MM.1S (cell line): ENCODE data around the gene PCMT1.
"Not testable (repeated sequence)": the region's sequence is repeated elsewhere in the genome, so short reads cannot be mapped to it uniquely, and the experiment has no call there.

ENCODE experiments used
- DNase-seq: peaks from one replicate; pipeline ENCODE4 v3.0.0-alpha.2; 2015
- H2AFZ ChIP-seq: fragments of 300-600 bp; sonication (generic); 2 replicates; pipeline ENCODE4 v1.6.0; 2016; ENCODE audit warnings: antibody characterized with exemption, low read length
- H3F3A ChIP-seq: fragments of 300-600 bp; sonication (generic); 2 replicates; pipeline ENCODE4 v1.6.1; 2016; ENCODE audit warnings: mild to moderate bottlenecking, antibody characterized with exemption, low read length, moderate library complexity, mixed read lengths; ENCODE audit not compliant: insufficient read depth
- H3K27ac ChIP-seq: fragments of 300-600 bp; sonication (generic); 2 replicates; pipeline ENCODE4 v1.5.1; 2016; ENCODE audit warnings: mild to moderate bottlenecking, low read length
- H3K27me3 ChIP-seq: fragments of 300-600 bp; sonication (generic); replicated peaks from 2 replicates; pipeline ENCODE4 v1.6.0; 2016; ENCODE audit warnings: low read length; ENCODE audit not compliant: insufficient read depth
- H3K36me3 ChIP-seq: fragments of 300-600 bp; sonication (generic); replicated peaks from 2 replicates; pipeline ENCODE4 v1.6.1; 2016; ENCODE audit warnings: mild to moderate bottlenecking, low read length, mixed read lengths; ENCODE audit not compliant: insufficient read depth
- H3K4me1 ChIP-seq: fragments of 300-600 bp; sonication (generic); 2 replicates; pipeline ENCODE4 v1.6.1; 2016; ENCODE audit warnings: low read length, mixed read lengths
- H3K4me2 ChIP-seq: fragments of 300-600 bp; sonication (generic); 2 replicates; pipeline ENCODE4 v1.6.0; 2016; ENCODE audit warnings: low read depth, low read length
- H3K4me3 ChIP-seq: fragments of 300-600 bp; sonication (generic); 2 replicates; pipeline ENCODE4 v1.5.1; 2016; ENCODE audit warnings: low read length, mixed read lengths
- H3K79me2 ChIP-seq: fragments of 300-600 bp; sonication (generic); 2 replicates; pipeline ENCODE4 v1.6.1; 2016; ENCODE audit warnings: mixed run types, low read length, mixed read lengths
- H3K9ac ChIP-seq: fragments of 300-600 bp; sonication (generic); 2 replicates; pipeline ENCODE4 v1.6.1; 2016; ENCODE audit warnings: low read length, mixed read lengths
- H3K9me2 ChIP-seq: fragments of 300-600 bp; sonication (generic); replicated peaks from 2 replicates; pipeline ENCODE4 v1.6.1; 2016; ENCODE audit warnings: mild to moderate bottlenecking, low read length, mixed read lengths; ENCODE audit not compliant: insufficient read depth
- H3K9me3 ChIP-seq: fragments of 300-600 bp; sonication (generic); replicated peaks from 2 replicates; pipeline ENCODE4 v1.6.1; 2016; ENCODE audit warnings: mild to moderate bottlenecking, low read length, mixed read lengths; ENCODE audit not compliant: insufficient read depth
- H4K20me1 ChIP-seq: fragments of 300-600 bp; sonication (generic); 2 replicates; pipeline ENCODE4 v1.6.1; 2016; ENCODE audit warnings: mild to moderate bottlenecking, low read length, moderate library complexity, mixed read lengths; ENCODE audit not compliant: insufficient read depth
- EZH2 ChIP-seq: fragments of 300-600 bp; sonication (generic); optimal IDR thresholded peaks from 2 replicates; pipeline ENCODE3; 2017; ENCODE audit warnings: low read depth, mild to moderate bottlenecking, antibody characterized with exemption, low read length, mixed read lengths
- EZH2phosphoT487 ChIP-seq: fragments of 300-600 bp; sonication (generic); IDR thresholded peaks from 2 replicates; pipeline ENCODE4 v1.6.1; 2018; ENCODE audit warnings: antibody characterized with exemption, low read length
- TF ChIP-seq, protein P1 (sequence below): fragments of 300-600 bp; sonication (generic); IDR thresholded peaks from 2 replicates; pipeline ENCODE4 v1.5.1; 2016; ENCODE audit warnings: antibody characterized with exemption, low read length, mixed read lengths

Gene PCMT1

DNA sequence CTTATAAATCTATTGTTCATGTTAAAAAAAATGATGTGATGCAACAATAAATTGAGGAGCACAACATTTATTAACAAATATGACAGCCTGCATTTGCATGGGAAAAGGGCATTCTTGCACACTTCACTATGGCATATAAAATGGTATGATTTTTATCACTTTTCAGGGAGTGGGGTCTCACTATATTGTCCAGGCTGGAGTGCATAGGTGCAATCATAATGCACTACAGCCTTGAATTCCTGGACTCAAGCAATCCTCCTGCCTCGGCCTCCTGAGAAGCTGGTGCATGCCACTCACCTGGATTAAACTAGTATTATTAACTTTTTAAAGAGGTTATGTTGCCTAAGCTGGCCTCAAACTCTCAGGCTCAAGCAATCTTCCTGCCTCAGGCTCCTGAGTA is 14.6 kb upstream of the PCMT1 start:
- H3K4me1 ChIP-seq, result no peaks in the 10 kb centered on the region
- H3K9me2 ChIP-seq, result no peaks in the 10 kb centered on the region
- H3K4me3 ChIP-seq, result no peak overlapping the region
- TF ChIP-seq, protein P1, sequence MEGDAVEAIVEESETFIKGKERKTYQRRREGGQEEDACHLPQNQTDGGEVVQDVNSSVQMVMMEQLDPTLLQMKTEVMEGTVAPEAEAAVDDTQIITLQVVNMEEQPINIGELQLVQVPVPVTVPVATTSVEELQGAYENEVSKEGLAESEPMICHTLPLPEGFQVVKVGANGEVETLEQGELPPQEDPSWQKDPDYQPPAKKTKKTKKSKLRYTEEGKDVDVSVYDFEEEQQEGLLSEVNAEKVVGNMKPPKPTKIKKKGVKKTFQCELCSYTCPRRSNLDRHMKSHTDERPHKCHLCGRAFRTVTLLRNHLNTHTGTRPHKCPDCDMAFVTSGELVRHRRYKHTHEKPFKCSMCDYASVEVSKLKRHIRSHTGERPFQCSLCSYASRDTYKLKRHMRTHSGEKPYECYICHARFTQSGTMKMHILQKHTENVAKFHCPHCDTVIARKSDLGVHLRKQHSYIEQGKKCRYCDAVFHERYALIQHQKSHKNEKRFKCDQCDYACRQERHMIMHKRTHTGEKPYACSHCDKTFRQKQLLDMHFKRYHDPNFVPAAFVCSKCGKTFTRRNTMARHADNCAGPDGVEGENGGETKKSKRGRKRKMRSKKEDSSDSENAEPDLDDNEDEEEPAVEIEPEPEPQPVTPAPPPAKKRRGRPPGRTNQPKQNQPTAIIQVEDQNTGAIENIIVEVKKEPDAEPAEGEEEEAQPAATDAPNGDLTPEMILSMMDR, result no peak
- TF ChIP-seq EZH2phosphoT487, result no peak
- no peak for TF ChIP-seq EZH2
- H2AFZ ChIP-seq, result no peak overlapping the region
- no peak overlapping the region for H3K9ac ChIP-seq
- H3K4me2 ChIP-seq, result no peak overlapping the region
- H3K79me2 ChIP-seq, result no peaks in the 10 kb centered on the region
- no peaks in the 10 kb centered on the region for H3K36me3 ChIP-seq
- no peak overlapping the region for H3K27ac ChIP-seq
- no peaks in the 10 kb centered on the region for H3K27me3 ChIP-seq
- no peaks in the 10 kb centered on the region for H3F3A ChIP-seq
- DNase-seq, result no peak
- no peaks in the 10 kb centered on the region for H4K20me1 ChIP-seq
- no peaks in the 10 kb centered on the region for H3K9me3 ChIP-seq

DNA sequence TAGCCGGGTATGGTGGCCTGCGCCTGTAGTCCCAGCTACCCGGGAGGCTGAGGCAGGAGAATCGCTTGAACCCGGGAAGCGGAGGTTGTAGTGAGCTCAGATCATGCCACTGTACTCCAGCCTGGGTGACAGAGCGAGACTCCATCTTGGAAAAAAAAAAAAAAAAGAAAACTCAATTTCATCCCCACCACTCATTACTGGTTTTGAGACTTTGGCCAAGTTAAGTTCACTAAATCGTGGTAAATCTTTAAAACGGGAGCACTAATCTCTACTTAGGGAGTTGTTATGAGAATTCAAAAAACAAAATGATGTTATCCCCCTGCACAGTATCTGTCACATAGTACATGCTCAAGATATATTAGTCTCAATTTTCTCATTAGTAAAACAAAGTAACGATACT is 4.3 kb upstream of the PCMT1 start:
- peak overlapping the region; percentile 76 for H3K4me2 ChIP-seq
- not testable (repeated sequence) for DNase-seq, H3K9me2 ChIP-seq, H3F3A ChIP-seq, H3K9me3 ChIP-seq, H3K27ac ChIP-seq, H3K4me1 ChIP-seq, H2AFZ ChIP-seq, H3K36me3 ChIP-seq, H4K20me1 ChIP-seq, H3K27me3 ChIP-seq
- H3K79me2 ChIP-seq, result peaks cover 24% of the 10 kb centered on the region
- H3K9ac ChIP-seq, result peak overlapping the region; percentile 78; the same call in 1 of the 2 replicates
- H3K4me3 ChIP-seq, result peak overlapping the region; percentile 86

DNA sequence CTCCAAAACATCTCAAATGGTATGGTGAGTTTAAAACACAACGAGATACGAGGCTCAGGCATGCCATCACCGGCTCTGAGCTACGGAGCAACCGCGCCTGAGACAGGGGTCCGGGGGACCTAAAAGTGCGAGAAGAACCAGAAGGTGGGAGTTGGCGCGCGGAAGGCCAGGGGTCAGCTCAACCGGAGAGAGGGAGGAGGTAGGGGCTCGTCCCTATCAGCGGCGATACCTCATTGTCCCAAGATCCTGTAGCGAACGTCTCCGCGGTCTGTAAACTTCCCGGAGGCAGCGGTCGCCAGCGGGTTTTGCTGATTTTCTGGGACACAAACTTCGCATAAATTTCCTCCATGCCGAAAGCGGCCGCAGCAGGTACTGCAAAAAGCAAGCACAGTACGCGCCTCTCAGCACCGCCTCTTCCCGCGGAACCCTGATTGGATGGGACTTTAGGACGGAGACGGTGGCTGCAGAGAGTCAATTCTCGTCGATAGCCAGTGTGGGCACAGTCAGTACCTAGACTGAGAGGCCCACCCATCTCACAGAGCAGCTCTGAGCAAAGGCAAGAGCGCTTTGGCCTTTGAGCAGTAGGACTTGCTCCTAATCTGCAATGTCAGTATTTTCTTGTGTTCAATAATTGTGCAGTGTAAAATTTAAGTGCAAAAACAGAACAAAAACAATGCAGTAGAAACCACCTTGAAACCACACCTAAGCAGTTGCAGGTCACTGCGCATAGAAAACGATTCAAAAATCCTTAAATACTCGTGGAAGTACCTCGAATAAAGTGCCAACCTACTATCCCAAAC is 3.2 kb upstream of the PCMT1 start, which contains the start of gene NUP43:
TSS of gene NUP43 (minus strand) at position 383 of the 800 bp plus-strand sequence. CDS start at position 349, 34 bp downstream.
- TF ChIP-seq EZH2phosphoT487, result no peak
- no peak for TF ChIP-seq EZH2
- TF ChIP-seq, protein P1, result no peak; the same call in 1 of the 2 replicates
- peak; percentile 89 for DNase-seq
- Histone ChIP-seq H3K27ac (peak within 1 kb of the TSS; percentile 38; the same call in 1 of the 2 replicates), H3K4me2 (peak within 1 kb of the TSS; percentile 76), H3K36me3 (no peaks in the 10 kb centered on the region), H3K9ac (peak within 1 kb of the TSS; percentile 78), H4K20me1 (no peaks in the 10 kb centered on the region), H3K27me3 (no peaks in the 10 kb centered on the region), H3K4me3 (peak within 1 kb of the TSS; percentile 86), H2AFZ (peak within 1 kb of the TSS; percentile 84), H3F3A (peaks cover 3% of the 10 kb centered on the region; the same call in 1 of the 2 replicates), H3K9me3 (no peaks in the 10 kb centered on the region), H3K4me1 (0 out of 2 replicates have a peak, but pooled peaks cover 6% of the 10 kb centered on the region), H3K79me2 (peaks cover 35% of the 10 kb centered on the region), H3K9me2 (no peaks in the 10 kb centered on the region)

DNA sequence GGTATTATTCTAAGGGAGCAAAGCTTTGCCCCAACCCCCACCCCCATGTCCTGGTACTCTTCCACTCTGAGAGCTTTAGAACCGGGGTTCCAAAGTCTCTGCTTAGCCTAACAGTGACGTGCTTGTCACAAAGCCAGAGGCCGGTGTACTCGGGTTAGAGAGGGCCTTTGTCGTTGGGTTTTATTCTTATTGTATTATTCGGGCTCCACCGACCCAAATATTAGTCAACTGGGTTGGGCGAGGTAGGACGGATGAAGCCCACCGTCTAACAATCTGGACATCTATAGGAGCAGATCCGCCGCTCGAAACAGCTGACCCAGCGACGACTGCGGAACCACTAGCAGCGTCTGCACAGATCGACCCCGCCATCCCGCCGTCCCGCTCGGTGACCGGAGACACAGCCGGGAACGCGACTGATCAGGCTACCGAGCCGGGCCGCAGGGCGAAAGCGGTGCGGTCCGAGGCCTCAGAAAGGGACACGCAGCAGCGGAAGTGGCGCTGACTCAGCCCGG is 403 bp upstream of the PCMT1 start:
- H3K4me2 ChIP-seq, H3K27me3 ChIP-seq, H3K9ac ChIP-seq, H2AFZ ChIP-seq, H3K9me2 ChIP-seq, H3F3A ChIP-seq, H3K9me3 ChIP-seq, H3K4me1 ChIP-seq, DNase-seq, H4K20me1 ChIP-seq, H3K36me3 ChIP-seq, H3K27ac ChIP-seq: not testable (repeated sequence)
- H3K4me3 ChIP-seq, result peak overlapping the region; percentile 79; the same call in 1 of the 2 replicates
- peaks cover 55% of the 10 kb centered on the region for H3K79me2 ChIP-seq
